H1 (cell line): ENCODE data around the gene FRRS1L. TPM values are rescaled to one million over a fixed set of nuclear protein-coding genes. Genes with fewer than 3 reads are reported as not detected.

ENCODE experiments used
- CTCF ChIA-PET: fragments of 300-600 bp; sonication (Branson Sonifier 250); formaldehyde crosslinking; loops from one replicate; lab custom pipeline; 2021; ENCODE audit not compliant: partially characterized antibody; lab: Charles Lee
- POLR2A ChIA-PET: fragments of 300-600 bp; sonication (Branson Sonifier 250); formaldehyde crosslinking; loops from one replicate; lab custom pipeline; 2021; ENCODE audit warnings: inconsistent platforms; ENCODE audit not compliant: partially characterized antibody; lab: Charles Lee
- DNase-seq, 2 experiments: peaks; one replicate each; pipeline versions ENCODE4 v3.0.0 to v3.0.0-alpha.2; 2010 to 2022; ENCODE audit warnings: low spot score in 2 of 2, low read depth in 1 of 2, mixed read lengths in 1 of 2
- FAIRE-seq: peaks from 2 replicates; lab custom pipeline; 2011; peaks lifted over from hg19 to GRCh38; lab: Jason Lieb, UNC
- H2AFZ ChIP-seq: 2 replicates; pipeline ENCODE4 v1.8.1; 2012; ENCODE audit warnings: low read length, inconsistent platforms
- H2AK5ac ChIP-seq: 2 replicates; pipeline ENCODE4 v1.6.1; 2013; ENCODE audit warnings: low read depth, low read length
- H2BK120ac ChIP-seq: replicated peaks from 2 replicates; pipeline ENCODE3; 2013; ENCODE audit warnings: low read depth, low read length, inconsistent platforms
- H2BK12ac ChIP-seq: 2 replicates; pipeline ENCODE4 v1.6.1; 2013; ENCODE audit warnings: low read depth, low read length
- H2BK15ac ChIP-seq: 2 replicates; pipeline ENCODE4 v1.6.1; 2013; ENCODE audit warnings: low read length
- H2BK20ac ChIP-seq: 2 replicates; pipeline ENCODE4 v1.6.1; 2013; ENCODE audit warnings: low read length
- H2BK5ac ChIP-seq: 2 replicates; pipeline ENCODE4 v1.6.1; 2013; ENCODE audit warnings: low read depth, low read length
- H3K14ac ChIP-seq: 2 replicates; pipeline ENCODE4 v1.6.1; 2013; ENCODE audit warnings: inconsistent platforms; ENCODE audit not compliant: insufficient read length
- H3K18ac ChIP-seq: 2 replicates; pipeline ENCODE4 v1.6.1; 2013; ENCODE audit warnings: low read length; ENCODE audit errors: extremely low read depth
- H3K23ac ChIP-seq: 2 replicates; pipeline ENCODE4 v1.6.1; 2013; ENCODE audit warnings: inconsistent platforms; ENCODE audit not compliant: insufficient read length
- H3K23me2 ChIP-seq: 2 replicates; pipeline ENCODE4 v1.6.1; 2013; ENCODE audit warnings: low read depth, low read length
- H3K27ac ChIP-seq: 2 replicates; pipeline ENCODE4 v1.6.1; 2011; ENCODE audit warnings: low read depth, low read length, inconsistent platforms
- H3K27me3 ChIP-seq, 4 experiments: replicated peaks in 1 of 4; 1 replicate in 1 of 4; 2 replicates in 3 of 4; pipeline versions ENCODE4 v1.6.1 to v1.8.1; 2011 to 2013; ENCODE audit warnings: low read length in 3 of 4, mild to moderate bottlenecking in 3 of 4, inconsistent platforms in 2 of 4, mixed read lengths in 2 of 4, moderate library complexity in 1 of 4; ENCODE audit not compliant: control insufficient read depth in 3 of 4, insufficient read depth in 3 of 4; ENCODE audit errors: extremely low read depth in 1 of 4
- H3K36me3 ChIP-seq, 4 experiments: 2 replicates each; pipeline versions ENCODE4 v1.6.1 to v1.8.1; 2011 to 2013; ENCODE audit warnings: mild to moderate bottlenecking in 4 of 4, low read length in 3 of 4, moderate library complexity in 2 of 4, control low read depth in 1 of 4, inconsistent platforms in 1 of 4; ENCODE audit not compliant: insufficient read depth in 4 of 4, control insufficient read depth in 2 of 4
- H3K4ac ChIP-seq: replicated peaks from 2 replicates; pipeline ENCODE3; 2013; ENCODE audit warnings: low read length, low read depth, mixed read lengths, inconsistent platforms; ENCODE audit not compliant: insufficient read length
- H3K4me1 ChIP-seq, 4 experiments: replicated peaks in 1 of 4; 1 replicate in 1 of 4; 2 replicates in 3 of 4; pipeline versions ENCODE4 v1.6.1 to v1.8.1; 2011 to 2013; ENCODE audit warnings: low read length in 3 of 4, inconsistent platforms in 2 of 4, mixed read lengths in 1 of 4; ENCODE audit not compliant: insufficient read depth in 4 of 4, control insufficient read depth in 3 of 4
- H3K4me2 ChIP-seq, 2 experiments: 2 replicates each; pipeline versions ENCODE4 v1.6.1 to v1.8.1; 2011 to 2013; ENCODE audit warnings: low read depth in 2 of 2, low read length in 2 of 2, control low read depth in 1 of 2, inconsistent platforms in 1 of 2, mild to moderate bottlenecking in 1 of 2; ENCODE audit not compliant: insufficient read depth in 1 of 2
- H3K4me3 ChIP-seq, 4 experiments: fragments of 200-600, 300-600 bp in 1 of 4; sonication (generic), shearing (Covaris generic), sonication (Bioruptor Twin) in 1 of 4; 2 replicates each; pipeline versions ENCODE4 v1.5.1 to v1.8.1; 2011 to 2016; ENCODE audit warnings: low read length in 4 of 4, low read depth in 3 of 4, control low read depth in 2 of 4, inconsistent platforms in 2 of 4, mild to moderate bottlenecking in 2 of 4, mixed read lengths in 1 of 4, moderate library complexity in 1 of 4; ENCODE audit not compliant: insufficient read depth in 2 of 4; ENCODE audit errors: extremely low read depth in 1 of 4
- H3K56ac ChIP-seq: replicated peaks from 2 replicates; pipeline ENCODE3; 2013; ENCODE audit warnings: low read depth, mild to moderate bottlenecking, mixed read lengths, low read length, inconsistent platforms; ENCODE audit not compliant: insufficient read length
- H3K79me1 ChIP-seq: 2 replicates; pipeline ENCODE4 v1.6.1; 2013; ENCODE audit warnings: low read depth, low read length, control low read depth
- H3K79me2 ChIP-seq, 2 experiments: 2 replicates each; pipeline versions ENCODE4 v1.6.1 to v1.8.1; 2012 to 2013; ENCODE audit warnings: low read length in 2 of 2, mild to moderate bottlenecking in 2 of 2, inconsistent platforms in 1 of 2; ENCODE audit not compliant: insufficient read depth in 2 of 2, control insufficient read depth in 1 of 2
- H3K9ac ChIP-seq, 4 experiments: replicated peaks in 1 of 4; 1 replicate in 1 of 4; 2 replicates in 3 of 4; pipeline versions ENCODE4 v1.6.1 to v1.8.1; 2011 to 2013; ENCODE audit warnings: low read depth in 3 of 4, low read length in 3 of 4, control low read depth in 2 of 4, mild to moderate bottlenecking in 2 of 4, moderate library complexity in 2 of 4, inconsistent platforms in 1 of 4; ENCODE audit errors: extremely low read depth in 1 of 4
- H3K9me3 ChIP-seq, 2 experiments: 2 replicates each; pipeline versions ENCODE4 v1.6.1 to v1.8.1; 2012 to 2013; ENCODE audit warnings: mild to moderate bottlenecking in 2 of 2, moderate library complexity in 2 of 2, control low read depth in 1 of 2, inconsistent platforms in 1 of 2, low read depth in 1 of 2, low read length in 1 of 2, mixed read lengths in 1 of 2; ENCODE audit not compliant: insufficient read depth in 2 of 2
- H4K20me1 ChIP-seq, 2 experiments: replicated peaks in 1 of 2; 2 replicates each; pipeline versions ENCODE3 to v1.8.1; 2011 to 2013; ENCODE audit warnings: inconsistent platforms in 2 of 2, low read length in 2 of 2, mild to moderate bottlenecking in 1 of 2; ENCODE audit not compliant: insufficient read depth in 2 of 2, control insufficient read depth in 1 of 2
- H4K5ac ChIP-seq: 2 replicates; pipeline ENCODE4 v1.6.1; 2013; ENCODE audit warnings: low read length, low read depth, mixed read lengths, inconsistent platforms; ENCODE audit not compliant: insufficient read length
- H4K8ac ChIP-seq: 2 replicates; pipeline ENCODE4 v1.8.0; 2013; ENCODE audit warnings: mild to moderate bottlenecking, moderate library complexity, low read length, inconsistent platforms; ENCODE audit not compliant: insufficient read depth; ENCODE audit errors: extremely low read depth
- H4K91ac ChIP-seq: replicated peaks from 2 replicates; pipeline ENCODE3; 2013; ENCODE audit warnings: low read length, mixed read lengths, inconsistent platforms; ENCODE audit not compliant: insufficient read length
- ASH2L ChIP-seq: fragments of 200-600, 300-600 bp; sonication (generic); IDR thresholded peaks from one replicate; pipeline ENCODE4 v1.7.1; 2017; ENCODE audit warnings: low read length
- BRCA1 ChIP-seq: IDR thresholded peaks from 2 replicates; pipeline ENCODE4 v1.6.1; 2012; ENCODE audit warnings: low read depth, low read length, improper control_type of control experiment
- CHD2 ChIP-seq: IDR thresholded peaks from 2 replicates; pipeline ENCODE4 v1.6.1; 2012; ENCODE audit warnings: low read length, improper control_type of control experiment
- CTCF ChIP-seq, 3 experiments: IDR thresholded peaks; 1 replicate in 2 of 3; 2 replicates in 1 of 3; pipeline versions ENCODE4 v1.5.1 to v1.6.1; 2011; ENCODE audit warnings: low read length in 3 of 3, mild to moderate bottlenecking in 3 of 3, inconsistent platforms in 2 of 3, low read depth in 1 of 3, moderate library complexity in 1 of 3; ENCODE audit not compliant: insufficient read depth in 1 of 3; ENCODE audit errors: control extremely low read depth in 1 of 3
- HDAC6 ChIP-seq: IDR thresholded peaks from one replicate; pipeline ENCODE4 v1.7.1; 2012; ENCODE audit warnings: low read depth, mild to moderate bottlenecking, inconsistent platforms, low read length, moderate library complexity
- NANOG ChIP-seq: IDR thresholded peaks from 2 replicates; pipeline ENCODE4 v1.6.1; 2011; ENCODE audit warnings: low read length, low read depth, mild to moderate bottlenecking, inconsistent platforms; ENCODE audit not compliant: insufficient read depth, poor library complexity, severe bottlenecking
- RNF2 ChIP-seq: fragments of 200-900, 300-1000 bp; sonication (generic); IDR thresholded peaks from 2 replicates; pipeline ENCODE4 v1.7.1; 2016; ENCODE audit warnings: borderline replicate concordance, low read depth, mild to moderate bottlenecking, antibody characterized with exemption, low read length; ENCODE audit not compliant: poor library complexity, severe bottlenecking; ENCODE audit errors: missing control alignments
- SIX5 ChIP-seq: IDR thresholded peaks from 2 replicates; pipeline ENCODE4 v1.6.1; 2011; ENCODE audit warnings: mild to moderate bottlenecking, low read depth, low read length
- TAF1 ChIP-seq: IDR thresholded peaks from 2 replicates; pipeline ENCODE4 v1.6.1; 2011; ENCODE audit warnings: mild to moderate bottlenecking, low read depth, low read length
- TBP ChIP-seq: IDR thresholded peaks from 2 replicates; pipeline ENCODE4 v1.6.1; 2011; ENCODE audit warnings: low read depth, low read length, improper control_type of control experiment
- ZNF274 ChIP-seq: IDR thresholded peaks from 2 replicates; pipeline ENCODE4 v1.7.0; 2012; ENCODE audit warnings: low read length, borderline replicate concordance; ENCODE audit errors: extremely low read depth
- WGBS, 2 experiments: shearing (Covaris generic) in 1 of 2; methylation state at CpG; one replicate each; pipeline versions ENCODE4 v1.1.6 to v1.1.7; 2013 to 2015; ENCODE audit warnings: low lambda C conversion rate in 2 of 2, mixed read lengths in 2 of 2, inconsistent platforms in 1 of 2, low coverage in 1 of 2, missing lambda C conversion rate in 1 of 2; ENCODE audit not compliant: insufficient replicate concordance in 2 of 2, insufficient coverage in 1 of 2, insufficient read length in 1 of 2; ENCODE audit errors: extremely low coverage in 1 of 2, missing lambda C conversion rate in 1 of 2; 5-methylcytosine and 5-hydroxymethylcytosine counted together
- polyA plus RNA-seq, 7 experiments: library from polyadenylated mRNA; depleted of rRNA in 3 of 7; stranded (reverse) in 5 of 7; unstranded in 2 of 7; fragments of >200 nt in 5 of 7; fragments of 200-250 nt in 2 of 7; gene quantifications; 1 replicate in 5 of 7; 2 replicates in 1 of 7; 4 replicates in 1 of 7; pipeline versions ENCODE4 v1.2.1 to v1.2.3, GENCODE V29; 2011 to 2013; ENCODE audit warnings: missing spikeins in 2 of 7, mixed read lengths in 2 of 7
- total RNA-seq: library from RNA; stranded (reverse); fragmentation: NEBNext Ultra II Directional; extraction: Animal tissue kit (Norgen Biotek cat#: 25700); gene quantifications from 2 replicates; pipeline ENCODE4 v1.2.1, GENCODE V29; 2021

The FRRS1L gene
- total and polyA plus RNA-seq, 2 of the 8 experiments (the other 6 are each of a cell fraction or from before 2014, with no cell fraction given), result 1.0 to 2.2 TPM

- TF ChIP-seq CHD2 (no peak), HDAC6 (no peak), RNF2 (no peak), CTCF (IDR thresholded peaks at IDR 0.05; ENCODE audit: control extremely low read depth in 1 of 3, insufficient read depth in 1 of 3, low read depth in 1 of 3, low read length in 3 of 3) (no peak), ZNF274 (no peak), BRCA1 (no peak), SIX5 (no peak), TAF1 (no peak), ASH2L (no peak), NANOG (no peak), TBP (no peak)
- TF ChIP-seq, all 59 proteins: peak for 0
- H3K27ac ChIP-seq, result no peak overlapping the region
- no peak for FAIRE-seq
Observed at GRCh38 chr9:109203761-109204360, 36.8 kb upstream of the FRRS1L start.

More at GRCh38 chr9:109203761-109204360, 36.8 kb upstream of the FRRS1L start:
- Histone ChIP-seq H2BK5ac (no peak overlapping the region), H3K23ac (no peak overlapping the region), H3K9me3 (no peaks in the 10 kb centered on the region), H3K23me2 (no peaks in the 10 kb centered on the region), H3K14ac (no peak overlapping the region), H2BK120ac (no peak overlapping the region), H3K79me2 (no peaks in the 10 kb centered on the region), H2BK20ac (no peak overlapping the region), H3K18ac (no peak overlapping the region), H3K4me1 (no peaks in the 10 kb centered on the region), H3K4me3 (no peak overlapping the region), H3K56ac (no peak overlapping the region), H4K20me1 (no peaks in the 10 kb centered on the region), H3K4me2 (no peak overlapping the region), H3K27me3 (no peaks in the 10 kb centered on the region), H2BK15ac (no peak overlapping the region), H2BK12ac (no peak overlapping the region), H4K8ac (no peak overlapping the region), H4K91ac (no peak overlapping the region), H2AFZ (no peak overlapping the region), H4K5ac (no peak overlapping the region), H3K4ac (no peak overlapping the region), H3K36me3 (no peaks in the 10 kb centered on the region), H2AK5ac (no peak overlapping the region), H3K9ac (no peak overlapping the region), H3K79me1 (no peaks in the 10 kb centered on the region)
- no peak for DNase-seq
- ChIA-PET CTCF (interaction anchor here (0.6 to 5.2 kb wide), 10 partner anchors 8 to 316 kb away, joined by 3 to 34 read pairs (median 4); no protein-coding TSS in a partner anchor), POLR2A (no interaction called here)
- WGBS, 2 experiments, result 85% methylated on average over 4 of the region's 4 CpGs; no CpG with 5 or more reads in 1 of the 2 experiments
